GM18868 (cell line): Measurements from ENCODE around the gene CDC14B.

Source experiments
- ATAC-seq: cut with Tn5 transposase; IDR thresholded peaks from one replicate; pipeline ENCODE4 v1.9.1; 2021; ENCODE audit warnings: mild to moderate bottlenecking, moderate library complexity; ENCODE audit not compliant: unreplicated experiment

The CDC14B gene

GRCh38 chr9:96450613-96451528 is 168.8 kb downstream of the CDC14B start:
- ATAC-seq: no peak
